Measurements from ENCODE around the gene HSPA12B. TPM values are rescaled to one million over a fixed set of nuclear protein-coding genes. Genes with fewer than 3 reads are reported as not detected.

Gene HSPA12B, protein sequence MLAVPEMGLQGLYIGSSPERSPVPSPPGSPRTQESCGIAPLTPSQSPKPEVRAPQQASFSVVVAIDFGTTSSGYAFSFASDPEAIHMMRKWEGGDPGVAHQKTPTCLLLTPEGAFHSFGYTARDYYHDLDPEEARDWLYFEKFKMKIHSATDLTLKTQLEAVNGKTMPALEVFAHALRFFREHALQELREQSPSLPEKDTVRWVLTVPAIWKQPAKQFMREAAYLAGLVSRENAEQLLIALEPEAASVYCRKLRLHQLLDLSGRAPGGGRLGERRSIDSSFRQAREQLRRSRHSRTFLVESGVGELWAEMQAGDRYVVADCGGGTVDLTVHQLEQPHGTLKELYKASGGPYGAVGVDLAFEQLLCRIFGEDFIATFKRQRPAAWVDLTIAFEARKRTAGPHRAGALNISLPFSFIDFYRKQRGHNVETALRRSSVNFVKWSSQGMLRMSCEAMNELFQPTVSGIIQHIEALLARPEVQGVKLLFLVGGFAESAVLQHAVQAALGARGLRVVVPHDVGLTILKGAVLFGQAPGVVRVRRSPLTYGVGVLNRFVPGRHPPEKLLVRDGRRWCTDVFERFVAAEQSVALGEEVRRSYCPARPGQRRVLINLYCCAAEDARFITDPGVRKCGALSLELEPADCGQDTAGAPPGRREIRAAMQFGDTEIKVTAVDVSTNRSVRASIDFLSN
- 1.7 TPM for total RNA-seq

DNA sequence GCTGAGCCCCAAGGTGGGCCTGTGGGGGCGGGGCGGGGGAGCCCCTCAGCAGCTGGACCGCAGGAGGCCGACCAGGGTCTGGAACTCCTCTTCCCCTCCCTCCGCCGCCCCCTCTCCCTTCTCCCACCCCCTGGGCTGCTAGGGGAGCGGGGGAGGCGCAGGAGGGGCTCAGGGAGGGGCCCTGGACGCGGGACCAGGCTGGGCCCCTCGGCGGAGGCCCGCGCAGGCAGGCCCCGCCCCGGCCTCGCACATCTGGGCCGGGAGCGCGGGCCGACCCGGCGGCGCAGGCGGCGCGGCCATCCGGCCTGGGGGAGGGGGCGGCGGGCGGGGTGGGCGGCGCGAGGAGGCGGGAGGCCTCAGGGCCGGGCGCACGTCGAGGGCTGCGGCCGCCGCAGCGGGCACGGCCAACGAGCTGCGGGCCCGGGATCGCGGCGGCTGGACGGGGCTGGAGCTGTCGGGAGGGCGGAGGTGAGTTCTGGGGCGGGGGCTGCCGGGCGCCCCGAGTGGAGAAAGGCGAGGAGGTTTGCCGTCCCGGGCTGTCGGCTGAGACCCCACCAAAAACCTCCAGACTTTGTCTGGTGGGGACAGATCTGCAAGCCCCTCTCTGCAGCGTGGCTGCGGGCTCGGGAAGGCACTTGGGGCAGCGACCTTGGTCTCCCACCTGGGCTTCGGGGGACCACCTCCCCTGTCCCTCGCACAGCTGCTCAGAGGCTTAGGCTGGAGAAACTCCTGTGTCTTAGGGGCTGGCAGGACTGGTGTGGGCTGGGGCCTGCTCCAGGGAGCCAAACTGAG, at the start of gene HSPA12B:
TSS of gene HSPA12B (plus strand) at position 359 of the 792 bp plus-strand sequence. CDS start 5,990 bp downstream, outside the sequence.
- DNase-seq = no peak

DNA sequence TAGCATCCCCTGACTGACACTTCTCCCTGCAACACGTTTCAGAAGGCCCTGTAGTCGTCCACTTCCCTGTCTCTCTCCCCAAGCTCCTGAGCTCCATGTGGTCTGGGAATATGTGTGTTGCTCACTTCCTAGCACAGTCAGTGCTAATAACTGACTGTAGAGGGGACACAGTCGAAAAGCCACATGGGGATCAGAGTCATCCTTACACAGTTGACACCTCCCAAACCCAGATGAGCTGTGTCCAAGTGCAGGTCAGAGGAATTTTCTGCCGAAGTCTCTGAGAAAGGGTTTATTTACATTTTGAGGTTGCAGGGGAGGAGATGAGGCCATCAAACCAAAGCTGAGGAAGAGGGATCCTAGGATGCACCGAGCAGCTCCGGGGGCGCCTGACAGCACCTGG, 47.1 kb upstream of the HSPA12B start:
- DNase-seq = no peak

DNA sequence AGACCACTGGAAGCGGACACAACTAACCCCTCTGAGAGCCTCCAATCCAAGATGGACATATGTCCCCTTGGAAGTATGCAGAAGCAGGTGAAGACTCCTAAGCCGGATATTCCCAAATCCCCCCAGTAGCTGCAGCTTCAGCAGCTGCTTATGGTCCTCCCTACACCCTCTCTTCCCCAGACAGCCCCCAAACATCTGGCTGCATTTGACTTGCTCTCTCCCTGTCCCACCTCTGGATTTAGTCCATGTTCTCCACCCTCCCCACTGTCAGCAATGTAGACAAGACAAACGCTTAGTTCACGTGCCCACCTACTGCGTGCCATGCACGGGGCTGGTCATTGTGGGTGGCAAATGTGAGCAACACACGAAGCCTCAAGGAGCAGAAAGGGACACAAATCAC, 46.1 kb upstream of the HSPA12B start:
- DNase-seq = no peak

DNA sequence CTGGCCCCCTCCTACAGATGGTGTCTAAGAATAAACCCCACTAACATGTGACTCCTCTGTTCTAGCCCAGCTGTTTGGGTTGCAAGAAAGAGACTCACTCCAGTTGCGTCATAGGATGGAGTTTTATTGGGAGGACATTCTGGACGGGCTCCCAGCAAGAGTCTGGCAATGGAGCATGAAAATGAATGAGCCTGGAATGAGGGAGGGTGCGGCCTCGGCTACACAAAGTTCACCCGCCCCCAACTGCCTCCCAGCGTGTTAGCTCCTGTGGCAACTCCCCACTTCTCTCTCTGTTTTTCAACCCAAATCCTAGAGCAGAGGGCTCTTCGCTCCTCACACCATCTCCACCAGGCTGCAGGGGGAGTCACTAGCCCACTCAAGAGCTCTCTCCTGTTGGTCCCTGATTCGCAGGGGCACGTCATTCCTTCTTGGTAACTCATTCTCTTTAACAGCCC, 45.6 kb upstream of the HSPA12B start:
- peak; percentile 34 for DNase-seq

DNA sequence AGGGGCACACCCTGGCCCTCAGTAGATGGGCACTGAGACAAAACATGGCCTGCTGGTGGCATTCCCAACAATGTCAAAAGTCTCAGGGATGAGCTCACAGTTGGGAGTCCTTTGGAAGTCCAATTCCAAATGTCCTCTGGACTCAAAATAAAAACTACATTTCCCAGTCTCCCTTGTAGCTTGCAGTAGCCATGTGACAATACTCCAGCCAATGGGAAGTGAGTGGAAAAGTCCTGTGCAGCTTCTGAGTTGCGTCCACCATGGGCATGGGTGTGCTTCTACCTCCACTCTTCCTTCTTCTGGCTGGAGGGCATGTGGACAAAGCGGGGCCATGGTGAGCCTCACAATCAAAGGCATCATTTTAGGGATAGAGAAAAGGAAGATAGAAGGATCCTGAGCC, 44.8 kb upstream of the HSPA12B start:
- no peak for DNase-seq

DNA sequence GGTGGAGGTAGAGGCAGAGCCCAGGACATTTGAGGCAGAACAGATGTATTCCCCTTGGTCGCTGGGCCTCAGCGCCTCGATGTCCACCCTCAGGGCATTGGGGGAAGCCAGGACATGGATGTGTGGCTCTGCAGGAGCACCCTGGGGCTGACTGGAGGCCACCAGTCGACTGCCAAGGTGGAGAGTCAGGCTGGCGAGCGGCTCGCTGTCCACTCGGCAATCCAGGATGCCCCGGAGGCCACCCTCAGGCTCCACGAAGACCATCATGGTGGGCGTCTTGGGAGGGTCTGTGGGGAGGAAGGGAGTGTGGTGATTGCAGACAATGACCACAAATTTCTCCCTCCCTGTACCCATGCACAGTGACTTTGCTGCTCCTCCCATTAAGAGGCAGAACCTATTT, 42.5 kb upstream of the HSPA12B start:
- DNase-seq = no peak

DNA sequence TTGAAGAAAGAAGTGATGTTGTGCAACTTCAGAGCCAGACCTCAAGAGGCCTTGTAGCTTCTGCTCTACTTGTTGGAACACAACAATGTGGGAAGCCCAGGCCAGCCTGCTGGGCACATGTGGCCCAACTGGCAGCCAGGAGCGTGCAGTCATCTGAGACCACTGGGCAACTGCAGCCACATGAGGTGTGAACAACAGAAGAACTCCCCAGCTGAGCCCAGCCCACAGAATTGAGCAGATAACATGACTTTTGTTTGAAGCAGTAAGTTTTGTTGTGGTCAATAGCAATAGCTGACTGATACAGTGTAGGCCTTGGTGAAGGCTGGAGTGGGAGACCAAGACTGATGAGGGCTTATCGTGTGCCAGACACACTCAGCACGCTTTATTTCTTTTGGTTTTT, 42.1 kb upstream of the HSPA12B start:
- no peak for DNase-seq

DNA sequence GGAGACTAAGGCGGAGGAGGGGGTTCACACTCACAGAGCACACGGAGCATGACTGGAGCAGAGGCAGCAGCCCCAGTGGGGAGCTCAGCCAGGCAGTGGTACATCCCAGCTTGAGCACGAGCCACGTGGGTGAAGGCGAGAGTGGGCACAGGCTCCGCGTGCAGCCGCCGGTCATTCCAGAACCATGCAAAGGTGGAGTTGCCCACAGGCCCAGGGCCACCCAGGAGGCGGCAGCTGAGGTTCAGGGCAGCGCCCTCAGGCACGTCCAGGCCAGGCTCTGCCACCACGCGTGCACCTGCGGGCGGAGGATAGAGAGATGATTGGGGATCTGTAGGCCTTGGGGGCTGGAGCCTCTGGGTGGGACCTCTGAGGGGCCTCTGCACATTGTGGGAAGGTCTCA, 41.2 kb upstream of the HSPA12B start:
- DNase-seq = no peak

DNA sequence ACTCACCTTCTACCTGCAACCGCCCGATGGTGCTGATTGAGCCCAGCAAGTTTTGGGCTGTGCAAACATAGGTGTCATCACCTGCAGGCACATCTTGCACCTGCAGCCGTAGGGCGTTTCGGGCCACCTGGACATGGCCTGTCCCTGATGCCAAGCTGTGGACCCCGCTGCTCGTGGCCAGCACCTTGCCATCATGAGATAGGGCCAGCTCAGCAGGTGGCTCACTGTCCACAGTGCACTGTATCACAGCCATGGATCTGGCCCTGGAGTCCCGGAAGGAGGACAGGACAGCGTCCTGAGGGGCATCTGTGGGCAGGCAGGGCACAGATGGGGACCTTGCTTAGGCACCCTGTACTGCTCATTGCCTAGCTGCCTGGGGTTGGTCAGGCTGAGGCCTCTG, 40.6 kb upstream of the HSPA12B start:
- DNase-seq = no peak

DNA sequence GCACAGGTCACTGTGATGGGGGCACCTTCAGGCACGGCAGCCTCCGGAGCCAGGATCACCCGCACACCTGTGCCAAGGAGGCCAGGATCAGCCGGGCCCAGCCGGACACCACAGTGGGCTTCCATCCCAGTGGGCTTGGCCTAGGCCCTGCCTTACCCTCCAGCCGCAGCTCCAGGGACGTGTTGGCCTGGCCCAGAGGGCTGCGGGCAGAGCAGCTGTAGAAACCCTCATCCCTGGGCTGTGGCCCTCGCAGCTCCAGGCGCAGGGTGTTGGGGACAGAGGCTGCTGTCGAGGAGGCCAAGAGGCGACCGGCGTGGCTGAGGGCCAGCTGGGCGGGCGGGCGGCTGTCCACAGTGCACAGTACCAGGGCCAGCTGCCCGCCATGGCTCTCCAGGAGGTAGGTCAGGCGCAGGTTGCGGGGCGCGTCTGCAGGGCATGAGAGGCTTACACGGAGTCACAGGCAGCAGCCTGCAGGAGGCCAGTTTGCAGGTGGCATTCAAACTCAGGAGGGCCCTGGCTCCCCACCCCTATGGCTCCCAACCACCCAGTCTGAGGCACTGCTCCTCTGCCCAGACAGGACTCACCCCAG, 39.7 kb upstream of the HSPA12B start:
- DNase-seq = no peak

DNA sequence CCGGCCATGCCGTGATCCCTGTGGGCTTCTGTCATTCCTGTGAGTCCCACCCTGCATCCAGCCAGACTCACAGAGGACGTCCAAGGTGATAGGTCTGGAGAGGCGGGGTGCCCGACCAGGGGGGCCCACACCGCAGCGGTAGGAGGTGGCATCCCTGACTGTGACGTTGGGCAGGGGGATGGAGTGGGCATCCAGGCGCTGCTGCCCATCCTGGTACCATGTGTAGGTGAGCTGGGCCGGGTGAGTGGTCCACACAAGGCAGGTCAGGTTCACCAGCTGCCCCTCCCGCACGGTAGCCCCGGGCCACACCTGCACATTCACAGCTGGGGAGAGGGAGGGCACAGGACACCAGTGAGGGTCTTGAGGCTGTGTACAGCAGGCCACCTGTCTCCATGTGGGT, 39.1 kb upstream of the HSPA12B start:
- no peak for DNase-seq

DNA sequence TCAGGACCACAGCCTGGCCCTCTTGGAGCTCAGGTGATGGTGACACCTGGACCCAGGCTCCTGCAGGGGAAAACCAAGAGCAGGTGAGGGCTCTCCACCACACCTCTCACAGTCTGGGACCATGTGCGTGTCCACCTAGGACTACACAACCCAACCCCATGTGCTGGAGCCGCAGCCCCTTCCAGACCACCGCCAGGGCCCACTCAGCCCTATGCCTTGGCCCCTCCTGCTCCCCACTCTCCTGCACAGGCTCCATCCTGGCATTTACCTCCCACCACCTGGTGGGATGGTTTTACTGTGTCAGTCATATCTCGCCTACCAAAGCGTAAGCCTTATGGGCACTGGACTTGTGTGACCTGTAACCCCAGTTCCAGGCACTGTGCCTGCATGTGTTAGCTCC, 37.6 kb upstream of the HSPA12B start:
- DNase-seq = no peak

DNA sequence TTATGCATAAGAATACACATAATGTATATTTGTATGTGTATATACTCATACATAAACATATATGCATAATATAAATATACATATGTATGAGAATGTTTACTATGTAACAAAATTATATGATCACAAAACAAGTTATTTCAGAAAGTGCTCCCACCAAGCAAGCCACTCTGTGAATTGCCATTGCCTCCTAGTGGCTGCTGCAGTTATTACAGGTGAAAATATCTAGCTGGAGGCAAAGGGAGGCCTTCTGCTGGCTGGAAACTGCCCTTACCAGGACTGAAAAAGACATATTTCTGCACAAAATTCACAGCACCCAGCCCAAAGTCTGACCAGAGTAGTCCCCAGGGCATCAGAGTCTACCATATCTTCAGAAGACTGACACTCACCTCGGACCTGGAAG, 36.3 kb upstream of the HSPA12B start:
- no peak for DNase-seq

DNA sequence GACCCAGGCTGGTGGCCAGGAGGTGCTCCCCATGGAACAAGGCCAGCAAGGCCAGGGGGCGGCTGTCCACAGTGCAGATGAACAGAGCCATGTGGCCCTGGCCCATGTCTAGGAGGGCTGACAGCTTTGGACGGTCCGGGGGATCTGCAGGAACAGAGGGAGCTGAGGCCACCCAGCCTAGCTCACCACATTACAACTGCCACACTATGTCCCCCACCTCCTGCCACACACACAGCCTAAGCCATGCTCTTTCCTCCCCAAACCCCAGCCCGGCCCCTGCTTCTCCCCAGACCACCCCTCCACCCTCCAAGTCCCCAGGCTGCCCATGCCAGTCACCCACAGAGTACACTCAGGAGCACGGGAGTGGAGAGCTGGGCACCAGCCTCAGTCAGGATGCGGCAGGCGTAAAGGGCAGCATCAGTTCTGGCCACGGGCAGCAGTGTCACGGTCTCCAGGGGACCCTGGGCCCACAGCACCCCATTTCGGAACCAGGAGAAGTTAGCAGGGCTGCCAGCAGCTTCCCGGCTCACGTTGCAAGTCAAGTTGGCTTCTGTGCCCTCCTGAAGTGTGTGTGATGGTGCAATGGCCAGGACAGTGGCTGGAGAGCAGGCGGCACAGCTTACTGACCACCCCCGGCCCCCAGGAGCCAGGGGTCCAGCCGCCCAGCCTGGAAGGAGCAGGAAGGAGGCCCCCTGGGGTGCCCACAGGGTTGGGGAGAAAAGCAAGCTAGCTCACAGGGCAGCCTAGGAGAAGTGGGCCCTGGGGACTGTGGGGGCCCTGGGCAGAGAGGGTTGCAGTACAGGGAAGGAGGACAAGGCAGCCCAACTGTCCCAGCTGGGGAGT, 35.5 kb upstream of the HSPA12B start:
- DNase-seq = no peak

DNA sequence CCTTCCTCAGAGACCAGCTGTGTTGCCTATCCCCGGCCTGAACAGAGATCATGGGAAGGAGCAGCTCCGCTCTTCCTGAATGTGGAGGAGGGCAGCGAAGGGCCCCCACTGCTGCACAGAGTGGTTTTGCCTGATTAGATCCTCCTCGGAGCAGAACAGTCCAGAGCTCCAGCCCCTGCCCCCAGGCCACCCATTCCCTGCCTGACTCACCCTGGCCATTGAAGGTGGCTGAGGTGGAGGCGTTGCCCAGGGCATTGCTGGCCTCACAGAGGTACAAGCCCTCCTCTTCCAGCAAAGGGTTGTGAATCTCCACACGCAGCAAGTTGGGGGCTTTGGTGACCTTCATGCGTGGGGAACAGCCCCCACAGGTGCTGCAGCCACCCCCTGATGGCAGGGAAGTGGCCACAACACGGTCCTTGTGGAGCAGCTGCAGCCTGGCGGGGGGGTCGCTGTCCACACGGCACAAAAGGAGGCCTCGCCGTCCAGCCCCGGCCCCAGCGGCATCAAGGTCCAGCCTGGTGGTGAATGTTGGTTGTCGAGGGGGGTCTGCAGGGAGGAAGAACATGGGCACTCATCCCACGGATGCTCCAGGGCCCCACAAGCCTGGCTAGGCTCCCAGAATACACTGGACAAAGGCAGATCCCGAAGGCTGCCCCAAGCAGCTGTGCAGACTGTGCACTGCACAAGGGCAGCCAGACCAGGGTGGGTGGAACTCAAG, 34.7 kb upstream of the HSPA12B start:
- no peak for DNase-seq

DNA sequence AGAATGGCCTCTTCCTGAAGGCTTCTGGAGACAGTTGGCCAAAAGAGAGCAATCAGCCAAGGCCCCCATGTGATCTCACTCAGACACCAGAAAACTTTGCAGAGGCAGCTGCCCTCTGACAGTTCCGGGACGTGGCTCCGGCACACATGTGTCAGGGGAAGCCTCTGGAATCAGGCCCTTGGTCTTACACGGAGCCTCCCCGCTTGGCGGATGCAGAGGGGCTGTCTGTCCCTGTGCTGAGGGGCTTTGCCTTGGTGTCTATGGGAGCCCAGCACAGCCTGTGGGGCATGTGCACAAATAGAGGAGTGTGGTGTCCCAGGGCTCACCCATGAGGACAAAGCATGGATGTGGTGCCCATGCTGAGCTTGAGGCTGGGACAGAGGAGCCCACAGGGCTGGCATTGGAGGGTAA, 33.9 kb upstream of the HSPA12B start:
- no peak for DNase-seq

DNA sequence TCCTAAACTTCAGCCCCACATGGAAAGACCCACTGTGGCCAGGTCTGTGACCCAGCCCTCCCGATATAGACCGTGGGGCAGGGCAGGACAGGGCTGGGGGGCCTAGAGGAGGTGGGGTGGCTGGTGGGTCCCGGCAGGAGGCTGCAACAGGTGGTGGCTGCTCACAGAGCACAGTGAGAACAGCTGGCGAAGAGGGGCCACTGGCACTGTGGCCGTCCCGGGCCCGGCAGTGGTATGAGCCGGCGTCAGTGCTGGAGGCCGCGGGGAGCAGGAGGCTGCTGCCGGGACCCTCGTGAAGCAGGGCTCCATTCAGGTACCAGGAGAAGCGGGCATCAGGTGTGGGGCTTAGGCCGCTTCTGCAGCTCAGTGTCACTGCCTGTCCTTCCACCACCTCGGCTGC, 33.4 kb upstream of the HSPA12B start:
- no peak for DNase-seq

DNA sequence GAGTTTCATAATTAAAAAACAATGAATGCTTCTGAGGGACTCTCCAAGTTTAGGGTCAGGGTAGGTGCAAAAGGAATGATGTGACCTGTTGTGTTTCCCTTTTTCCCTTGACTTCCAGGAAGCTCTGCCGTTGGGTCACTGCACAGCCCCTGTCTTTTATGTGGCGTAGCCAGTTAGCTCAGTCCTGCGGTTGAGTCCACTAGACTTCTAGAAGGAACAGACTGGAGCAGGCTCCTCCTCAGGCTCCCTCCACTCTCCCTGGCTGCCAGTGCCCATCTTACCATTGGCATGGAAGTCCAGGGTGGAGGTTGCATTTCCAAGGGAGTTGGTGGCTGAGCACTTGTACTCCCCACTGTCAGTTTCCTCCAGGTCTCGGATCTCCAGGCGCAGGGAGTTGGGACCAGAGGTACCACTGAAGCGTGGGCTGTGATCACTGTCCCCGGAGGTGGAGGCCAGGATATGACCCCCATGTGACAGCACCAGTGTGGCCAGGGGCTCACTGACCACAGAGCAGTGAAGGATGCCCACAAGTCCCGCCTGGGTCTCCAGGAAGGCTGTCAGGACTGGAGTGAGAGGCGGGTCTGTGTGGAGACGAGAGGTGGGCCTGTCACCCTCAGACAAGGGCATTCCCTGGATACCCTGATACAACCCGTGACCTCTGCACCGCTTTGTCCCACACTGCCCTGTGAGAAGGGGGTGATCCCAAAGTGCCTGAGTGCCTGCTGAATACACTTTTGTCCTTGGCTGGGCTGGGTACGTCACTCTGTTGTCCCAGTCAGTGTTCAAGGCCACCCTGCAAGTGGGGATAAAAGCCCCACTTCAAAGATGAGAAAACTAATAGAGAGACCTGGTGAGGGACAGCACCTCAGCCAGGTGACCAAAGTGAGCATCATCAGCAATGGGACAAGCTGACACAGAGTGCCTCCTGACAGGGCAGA, 31.2 kb upstream of the HSPA12B start:
- DNase-seq = no peak

DNA sequence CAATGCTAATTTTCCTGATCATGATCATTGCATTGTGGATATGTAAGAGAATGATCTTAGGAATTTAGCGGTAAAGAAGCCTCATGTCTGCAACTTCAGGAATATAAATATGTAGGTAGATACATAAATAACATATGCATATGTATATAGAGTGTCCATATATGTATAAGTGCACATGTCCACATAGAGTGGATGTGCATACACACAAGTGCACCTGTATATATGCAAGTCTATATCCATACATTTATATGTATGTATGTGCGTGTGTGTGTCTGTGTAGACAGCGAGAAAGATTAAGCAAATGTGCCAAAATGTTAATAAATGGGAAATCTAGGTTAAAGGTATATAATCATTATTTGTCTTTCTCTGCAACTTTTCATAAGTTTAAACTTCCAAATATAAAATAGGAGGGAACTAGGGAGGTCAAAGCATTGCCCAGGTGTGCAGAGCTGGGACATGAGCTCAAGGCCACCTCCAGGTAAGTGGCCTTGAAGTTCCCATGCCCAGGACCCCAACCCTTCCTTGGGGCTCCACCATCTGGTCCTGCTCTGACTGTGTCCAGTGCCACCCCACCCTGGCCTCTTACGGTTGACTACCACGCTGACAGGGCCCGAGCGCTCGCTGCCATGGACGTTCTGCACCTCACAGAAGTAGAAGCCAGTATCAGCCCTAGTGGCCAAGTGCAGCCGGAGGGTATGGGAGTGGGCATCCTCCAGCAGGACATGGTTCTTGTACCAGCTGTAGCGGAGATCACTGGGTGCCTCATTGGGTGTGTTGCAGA, 29.7 kb upstream of the HSPA12B start:
- DNase-seq = no peak

Data from occipital lobe (tissue), 2 donors.